Coronary artery (tissue), 2 donors: Measurements from ENCODE around the gene KLC1.

Experiments
- DNase-seq: peaks from one replicate; pipeline ENCODE4 v3.0.0-alpha.2; 2017; ENCODE audit warnings: low spot score
- H3K27ac ChIP-seq, 2 donors: fragments of 200-600 bp; sonication (generic); one replicate each; pipeline ENCODE4 v1.5.1; 2016 to 2019
- H3K4me3 ChIP-seq: fragments of 200-600 bp; sonication (generic); 2 replicates; pipeline ENCODE4 v1.5.1; 2016; ENCODE audit warnings: mild to moderate bottlenecking, moderate library complexity
- TF ChIP-seq, protein P1 (sequence below): fragments of 200-600 bp; sonication (generic); IDR thresholded peaks from one replicate; pipeline ENCODE4 v1.5.1; 2019; ENCODE audit warnings: antibody characterized with exemption

The KLC1 gene

DNA sequence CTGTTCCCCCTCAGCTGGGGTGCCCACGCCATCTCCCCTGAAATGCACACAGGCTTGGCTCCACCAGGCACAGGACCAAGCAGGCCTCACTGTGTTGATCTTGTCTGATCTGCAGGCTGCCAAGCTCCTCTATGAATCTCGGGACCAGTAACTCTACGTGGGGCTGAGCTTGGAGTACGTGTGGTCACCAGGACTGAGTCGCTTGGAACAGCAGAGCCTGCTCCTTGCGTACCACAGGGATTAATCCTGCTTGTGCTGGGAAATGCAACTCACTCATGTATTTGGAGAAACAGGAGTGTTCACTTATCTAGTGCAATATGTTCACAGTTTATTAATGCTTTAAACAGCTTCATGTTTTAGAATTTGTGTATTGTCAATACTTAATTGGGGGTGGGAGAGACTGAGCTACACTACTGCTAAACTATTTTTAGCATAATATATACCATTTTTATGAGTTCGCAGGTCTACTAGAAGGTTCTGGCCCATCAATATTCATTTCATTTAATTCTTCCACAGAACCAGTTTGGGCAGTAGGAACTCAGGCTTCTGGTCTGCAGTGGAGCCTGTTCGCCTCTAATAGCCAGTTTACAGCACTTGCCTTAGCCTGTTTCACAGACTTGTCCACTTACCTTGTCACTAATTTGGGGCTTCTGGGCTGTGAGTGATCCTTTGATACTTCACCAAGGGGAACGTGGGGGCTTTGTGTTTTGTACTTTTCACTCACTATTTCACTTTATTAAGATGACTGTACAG is 104.0 kb downstream of the KLC1 start:
- TF ChIP-seq, protein P1, sequence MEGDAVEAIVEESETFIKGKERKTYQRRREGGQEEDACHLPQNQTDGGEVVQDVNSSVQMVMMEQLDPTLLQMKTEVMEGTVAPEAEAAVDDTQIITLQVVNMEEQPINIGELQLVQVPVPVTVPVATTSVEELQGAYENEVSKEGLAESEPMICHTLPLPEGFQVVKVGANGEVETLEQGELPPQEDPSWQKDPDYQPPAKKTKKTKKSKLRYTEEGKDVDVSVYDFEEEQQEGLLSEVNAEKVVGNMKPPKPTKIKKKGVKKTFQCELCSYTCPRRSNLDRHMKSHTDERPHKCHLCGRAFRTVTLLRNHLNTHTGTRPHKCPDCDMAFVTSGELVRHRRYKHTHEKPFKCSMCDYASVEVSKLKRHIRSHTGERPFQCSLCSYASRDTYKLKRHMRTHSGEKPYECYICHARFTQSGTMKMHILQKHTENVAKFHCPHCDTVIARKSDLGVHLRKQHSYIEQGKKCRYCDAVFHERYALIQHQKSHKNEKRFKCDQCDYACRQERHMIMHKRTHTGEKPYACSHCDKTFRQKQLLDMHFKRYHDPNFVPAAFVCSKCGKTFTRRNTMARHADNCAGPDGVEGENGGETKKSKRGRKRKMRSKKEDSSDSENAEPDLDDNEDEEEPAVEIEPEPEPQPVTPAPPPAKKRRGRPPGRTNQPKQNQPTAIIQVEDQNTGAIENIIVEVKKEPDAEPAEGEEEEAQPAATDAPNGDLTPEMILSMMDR, result no peak
- Histone ChIP-seq H3K27ac (no peak overlapping the region), H3K4me3 (no peak overlapping the region)
- no peak for DNase-seq

DNA sequence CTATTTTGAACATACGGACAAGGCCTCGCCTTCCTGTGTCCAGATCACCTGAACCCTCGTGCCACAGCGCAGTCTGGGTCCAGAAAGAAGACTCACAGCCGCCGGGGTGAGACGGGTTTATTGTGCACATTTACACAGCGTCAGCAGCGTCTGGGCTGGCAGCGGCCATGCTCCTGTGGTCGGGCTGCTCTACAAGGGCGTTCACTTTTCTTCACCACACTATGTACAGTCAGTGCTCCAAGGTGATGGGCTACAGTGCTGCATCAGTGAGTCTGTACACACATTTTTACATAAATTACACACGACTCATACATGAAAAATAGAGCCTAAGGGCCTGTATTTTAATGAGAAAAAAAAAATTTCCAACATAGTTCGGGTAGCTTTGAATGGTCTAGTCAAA is 104.6 kb downstream of the KLC1 start:
- no peak for DNase-seq
- Histone ChIP-seq H3K4me3 (no peak overlapping the region), H3K27ac (no peak overlapping the region)
- TF ChIP-seq, protein P1, result no peak

DNA sequence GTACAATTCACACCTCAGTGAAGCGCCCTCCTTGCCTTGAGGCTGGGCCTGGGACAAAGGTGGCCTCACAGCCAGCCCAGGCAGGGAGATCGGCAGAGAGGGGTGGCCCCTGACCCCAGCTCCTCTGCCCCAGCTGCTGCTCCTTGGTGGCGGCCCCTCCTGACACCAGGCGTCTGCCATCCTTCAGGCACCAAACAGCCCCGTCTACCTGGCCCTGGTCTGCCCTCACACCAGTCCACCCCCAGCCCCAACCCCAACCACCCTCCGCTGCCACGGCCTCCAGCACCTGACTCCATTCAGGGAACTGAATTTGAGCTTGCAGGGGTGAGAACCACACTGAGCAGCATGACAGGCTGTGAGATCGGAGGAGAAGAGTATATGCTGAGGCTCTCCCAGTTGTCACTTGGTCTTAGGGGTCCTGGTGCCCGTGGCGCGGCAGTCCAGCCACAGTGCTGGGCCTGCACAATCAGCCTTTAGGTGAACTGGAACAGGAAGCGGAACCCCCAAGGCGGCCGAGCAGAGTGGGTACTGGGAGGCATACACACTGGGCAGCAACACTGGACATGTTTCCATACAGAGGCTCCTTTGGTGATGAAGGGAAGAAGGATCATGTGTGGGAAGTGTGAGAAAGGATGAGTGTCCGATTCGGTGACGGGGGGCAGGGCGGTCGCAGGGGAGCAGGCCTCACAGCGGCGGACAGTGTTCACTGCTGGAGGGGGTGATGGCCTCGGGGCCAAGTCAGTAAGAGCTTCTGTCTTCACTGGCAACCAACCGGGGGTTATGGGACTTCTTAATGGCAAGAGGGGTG is 105.3 kb downstream of the KLC1 start:
- TF ChIP-seq, protein P1, result no peak

GRCh38 chr14:103735022-103735421 is 106.0 kb downstream of the KLC1 start:
- Histone ChIP-seq H3K27ac (peak overlapping the region; percentile 67 to 85), H3K4me3 (no peak overlapping the region)
- TF ChIP-seq, protein P1, result no peak
- DNase-seq, result no peak

More for the DNA sequence above, 105.3 kb downstream of the KLC1 start:
- no peak for DNase-seq
- Histone ChIP-seq H3K27ac (no peak overlapping the region), H3K4me3 (no peak overlapping the region)

DNA sequence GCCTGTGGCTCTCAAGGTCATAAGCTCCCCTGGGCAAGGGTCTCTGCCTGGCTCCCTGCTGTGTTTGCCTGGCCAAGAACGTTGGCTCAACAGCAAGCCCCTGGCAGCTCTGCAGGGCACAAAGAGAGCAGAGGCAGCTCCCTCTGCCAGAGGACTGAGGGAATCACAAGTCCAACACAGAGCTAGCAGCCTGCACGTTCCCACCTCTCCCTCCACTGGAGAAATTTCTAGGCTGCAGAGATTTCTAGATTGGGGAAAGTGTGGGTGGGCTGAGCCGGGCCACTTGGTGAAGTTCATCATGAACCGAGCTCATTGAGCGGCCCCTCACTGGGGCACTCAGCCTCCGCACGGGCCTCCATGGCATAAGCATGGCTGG is 106.4 kb downstream of the KLC1 start:
- peak overlapping the region; percentile 67 to 85 for H3K27ac ChIP-seq
- H3K4me3 ChIP-seq, result no peak overlapping the region
- peak; percentile 75 for DNase-seq
- TF ChIP-seq, protein P1, result no peak

GRCh38 chr14:103735815-103736545 is 107.0 kb downstream of the KLC1 start:
- H3K4me3 ChIP-seq, result no peak overlapping the region
- DNase-seq, result no peak
- TF ChIP-seq, protein P1, result no peak
- peak overlapping the region; percentile 67 to 85 for H3K27ac ChIP-seq
